Brain microvascular endothelial cell (primary cell): ENCODE data around the gene ADAR.

ENCODE experiments used
- DNase-seq: peaks from one replicate; pipeline ENCODE4 v3.0.0-alpha.2; 2020
- H3K27ac ChIP-seq: fragments of 250-450 bp; sonication (Bioruptor Pico); 2 replicates; pipeline ENCODE4 v1.5.1; 2020; ENCODE audit warnings: mild to moderate bottlenecking, moderate library complexity
- H3K27me3 ChIP-seq: fragments of 250-450 bp; sonication (Bioruptor Pico); replicated peaks from 2 replicates; pipeline ENCODE4 v1.5.1; 2020; ENCODE audit warnings: mild to moderate bottlenecking
- H3K36me3 ChIP-seq: fragments of 250-450 bp; sonication (Bioruptor Pico); replicated peaks from 2 replicates; pipeline ENCODE4 v1.5.1; 2020; ENCODE audit warnings: mild to moderate bottlenecking
- H3K4me3 ChIP-seq: 2 replicates; pipeline ENCODE4 v1.5.1; 2011; ENCODE audit warnings: low read depth, mild to moderate bottlenecking, control low read depth, low read length, moderate library complexity
- CTCF ChIP-seq: IDR thresholded peaks from 2 replicates; pipeline ENCODE4 v1.5.1; 2011; ENCODE audit warnings: low read depth, mild to moderate bottlenecking, moderate library complexity, low read length, control low read depth, inconsistent platforms; ENCODE audit errors: missing control alignments
- in situ Hi-C: cut with HindIII; loops from 2 replicates; pipeline ENCODE4 v1.10.0; 2017; ENCODE audit warnings: low sequenced_read_pairs, low pct_ligation_motif_present

Gene ADAR

GRCh38 chr1:154551474-154551873 is 56.5 kb downstream of the ADAR start:
- peaks cover 63% of the 10 kb centered on the region for H3K36me3 ChIP-seq
- no peak overlapping the region for H3K27ac ChIP-seq
- in situ Hi-C loops, result no loop called here
- no peak for TF ChIP-seq CTCF
- no peak for DNase-seq
- no peak overlapping the region for H3K4me3 ChIP-seq
- no peaks in the 10 kb centered on the region for H3K27me3 ChIP-seq

- TF ChIP-seq CTCF, result no peak
- Histone ChIP-seq H3K27me3 (no peaks in the 10 kb centered on the region), H3K4me3 (no peak overlapping the region), H3K36me3 (peaks cover 63% of the 10 kb centered on the region), H3K27ac (no peak overlapping the region)
- in situ Hi-C loops, result no loop called here
- DNase-seq, result no peak
Measured at GRCh38 chr1:154550657-154551056, 57.3 kb downstream of the ADAR start.

GRCh38 chr1:154550070-154550469 is 57.9 kb downstream of the ADAR start:
- no peak overlapping the region for H3K27ac ChIP-seq
- H3K4me3 ChIP-seq, result no peak overlapping the region

GRCh38 chr1:154549202-154549770 is 58.7 kb downstream of the ADAR start:
- TF ChIP-seq CTCF, result no peak
- Histone ChIP-seq H3K4me3 (no peak overlapping the region), H3K27ac (no peak overlapping the region), H3K27me3 (no peaks in the 10 kb centered on the region), H3K36me3 (peaks cover 49% of the 10 kb centered on the region)
- DNase-seq, result no peak
- in situ Hi-C loops, result no loop called here

More at GRCh38 chr1:154550070-154550469, 57.9 kb downstream of the ADAR start:
- Histone ChIP-seq H3K36me3 (peaks cover 57% of the 10 kb centered on the region), H3K27me3 (no peaks in the 10 kb centered on the region)
- no peak for DNase-seq
- no peak for TF ChIP-seq CTCF
- in situ Hi-C loops, result no loop called here

- H3K27ac ChIP-seq, result no peak overlapping the region
- H3K4me3 ChIP-seq, result no peak overlapping the region
- TF ChIP-seq CTCF, result no peak
- DNase-seq, result no peak
- in situ Hi-C loops, result no loop called here
- H3K36me3 ChIP-seq, result peaks cover 39% of the 10 kb centered on the region
- H3K27me3 ChIP-seq, result no peaks in the 10 kb centered on the region
Measured at GRCh38 chr1:154548028-154548427, 60.0 kb downstream of the ADAR start.

- no peak for TF ChIP-seq CTCF
- in situ Hi-C loops, result no loop called here
- no peak for DNase-seq
- H3K27me3 ChIP-seq, result no peaks in the 10 kb centered on the region
- peaks cover 31% of the 10 kb centered on the region for H3K36me3 ChIP-seq
- no peak overlapping the region for H3K4me3 ChIP-seq
- no peak overlapping the region for H3K27ac ChIP-seq
Measured at GRCh38 chr1:154547105-154547732, 60.8 kb downstream of the ADAR start.
